GM18868 (cell line): ENCODE measurements around the gene ERCC6L2.

Experiments
- ATAC-seq: cut with Tn5 transposase; IDR thresholded peaks from one replicate; pipeline ENCODE4 v1.9.1; 2021; ENCODE audit warnings: mild to moderate bottlenecking, moderate library complexity; ENCODE audit not compliant: unreplicated experiment

ERCC6L2 gene

DNA sequence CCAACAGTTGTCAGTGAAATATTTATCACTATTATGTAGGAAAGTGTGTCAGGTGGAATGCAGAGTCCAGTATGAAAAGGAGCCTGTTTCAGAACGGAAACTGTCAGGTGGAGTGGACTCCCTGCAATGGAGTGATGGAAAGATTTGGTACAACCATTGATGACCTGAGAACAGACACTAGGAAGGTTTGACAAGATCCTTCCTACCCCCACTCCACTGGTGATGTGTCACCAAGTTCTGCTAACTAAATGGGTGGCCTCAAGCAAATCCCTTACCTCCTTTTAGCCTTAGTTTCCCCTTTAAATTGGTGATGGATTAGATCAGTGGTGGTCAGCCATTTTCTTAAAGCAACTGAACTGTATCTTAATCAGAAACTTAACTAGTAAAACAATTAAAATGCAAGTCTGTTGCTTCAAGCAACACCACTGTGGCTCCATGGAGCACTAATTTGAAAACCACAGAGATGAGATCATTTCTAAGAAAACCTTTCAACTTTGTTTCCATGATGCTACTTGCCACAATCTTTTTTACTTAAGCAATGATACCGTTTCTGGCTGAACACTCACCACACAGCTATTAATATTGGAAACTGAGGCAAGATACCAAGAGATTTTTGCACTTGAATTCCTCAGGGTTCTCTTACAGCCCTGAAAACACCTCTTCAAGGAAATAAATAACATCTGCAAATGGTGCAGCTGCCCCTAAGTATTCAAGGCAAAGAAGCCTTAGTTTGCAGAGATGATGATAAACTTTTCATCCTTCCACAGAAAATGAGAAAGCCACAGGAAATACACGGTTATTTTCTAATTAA lies 140.6 kb downstream of the ERCC6L2 start:
- ATAC-seq = peak; percentile 43
